Neutrophil (primary cell): ENCODE measurements around the gene INPP5A.
"Not testable (repeated sequence)": the region's sequence is repeated elsewhere in the genome, so short reads cannot be mapped to it uniquely, and the experiment has no call there.

ENCODE experiments used
- H3K27ac ChIP-seq: fragments of 200-600 bp; sonication (generic); 2 replicates; pipeline ENCODE4 v1.5.1; 2016; ENCODE audit warnings: mild to moderate bottlenecking, moderate library complexity
- H3K27me3 ChIP-seq: fragments of 200-600 bp; sonication (generic); 2 replicates; pipeline ENCODE4 v1.6.0; 2016; ENCODE audit warnings: mild to moderate bottlenecking
- H3K36me3 ChIP-seq: fragments of 200-600 bp; sonication (generic); 2 replicates; pipeline ENCODE4 v1.5.1; 2017
- H3K4me1 ChIP-seq, 2 experiments: fragments of 200-600 bp in 1 of 2; sonication (generic) in 1 of 2; 1 replicate in 1 of 2; 2 replicates in 1 of 2; pipeline versions ENCODE4 v1.5.1 to v1.6.1; 2013 to 2016; ENCODE audit warnings: low read depth in 1 of 2, low read length in 1 of 2, mild to moderate bottlenecking in 1 of 2, moderate library complexity in 1 of 2; ENCODE audit not compliant: control insufficient read depth in 1 of 2, insufficient read depth in 1 of 2
- H3K4me3 ChIP-seq, 2 experiments: fragments of 200-600 bp in 1 of 2; sonication (generic) in 1 of 2; 1 replicate in 1 of 2; 2 replicates in 1 of 2; pipeline ENCODE4 v1.5.1; 2013 to 2016; ENCODE audit warnings: low read depth in 1 of 2, low read length in 1 of 2, mild to moderate bottlenecking in 1 of 2, moderate library complexity in 1 of 2
- H3K9me3 ChIP-seq: fragments of 200-600 bp; sonication (generic); 2 replicates; pipeline ENCODE4 v1.5.1; 2016
- CTCF ChIP-seq: fragments of 200-600 bp; sonication (generic); IDR thresholded peaks from 2 replicates; pipeline ENCODE4 v1.5.1; 2016; ENCODE audit warnings: antibody characterized with exemption

INPP5A gene

GRCh38 chr10:132670546-132671227, 133.1 kb downstream of the INPP5A start:
- no peaks in the 10 kb centered on the region for H3K9me3 ChIP-seq
- no peak for TF ChIP-seq CTCF
- no peaks in the 10 kb centered on the region for H3K27me3 ChIP-seq
- peaks cover 14% of the 10 kb centered on the region for H3K36me3 ChIP-seq
- no peak overlapping the region for H3K27ac ChIP-seq
- no peak overlapping the region for H3K4me3 ChIP-seq
- no peaks in the 10 kb centered on the region for H3K4me1 ChIP-seq

GRCh38 chr10:132671228-132672154, 133.9 kb downstream of the INPP5A start:
- Histone ChIP-seq H3K4me3 (no peak overlapping the region), H3K27ac (no peak overlapping the region), H3K4me1 (no peaks in the 10 kb centered on the region), H3K27me3 (no peaks in the 10 kb centered on the region), H3K9me3 (no peaks in the 10 kb centered on the region), H3K36me3 (peaks cover 11% of the 10 kb centered on the region)
- TF ChIP-seq CTCF = no peak

GRCh38 chr10:132673746-132674145, 136.2 kb downstream of the INPP5A start:
- not testable (repeated sequence) for H3K4me3 ChIP-seq, H3K9me3 ChIP-seq, H3K27ac ChIP-seq, H3K27me3 ChIP-seq, H3K4me1 ChIP-seq
- peaks cover 19% of the 10 kb centered on the region for H3K36me3 ChIP-seq

- no peak overlapping the region for H3K4me3 ChIP-seq
- no peaks in the 10 kb centered on the region for H3K4me1 ChIP-seq
- no peak overlapping the region for H3K27ac ChIP-seq
- H3K9me3 ChIP-seq = no peaks in the 10 kb centered on the region
- no peaks in the 10 kb centered on the region for H3K27me3 ChIP-seq
- peaks cover 19% of the 10 kb centered on the region for H3K36me3 ChIP-seq
- TF ChIP-seq CTCF = no peak
Measured at GRCh38 chr10:132674311-132674710, 136.7 kb downstream of the INPP5A start.

GRCh38 chr10:132675031-132675740, 137.6 kb downstream of the INPP5A start:
- no peaks in the 10 kb centered on the region for H3K4me1 ChIP-seq
- no peak overlapping the region for H3K27ac ChIP-seq
- no peak overlapping the region for H3K4me3 ChIP-seq
- H3K36me3 ChIP-seq = peaks cover 19% of the 10 kb centered on the region
- TF ChIP-seq CTCF = no peak
- H3K9me3 ChIP-seq = no peaks in the 10 kb centered on the region
- no peaks in the 10 kb centered on the region for H3K27me3 ChIP-seq
